Measurements from ENCODE around the gene PLXND1.

DNA sequence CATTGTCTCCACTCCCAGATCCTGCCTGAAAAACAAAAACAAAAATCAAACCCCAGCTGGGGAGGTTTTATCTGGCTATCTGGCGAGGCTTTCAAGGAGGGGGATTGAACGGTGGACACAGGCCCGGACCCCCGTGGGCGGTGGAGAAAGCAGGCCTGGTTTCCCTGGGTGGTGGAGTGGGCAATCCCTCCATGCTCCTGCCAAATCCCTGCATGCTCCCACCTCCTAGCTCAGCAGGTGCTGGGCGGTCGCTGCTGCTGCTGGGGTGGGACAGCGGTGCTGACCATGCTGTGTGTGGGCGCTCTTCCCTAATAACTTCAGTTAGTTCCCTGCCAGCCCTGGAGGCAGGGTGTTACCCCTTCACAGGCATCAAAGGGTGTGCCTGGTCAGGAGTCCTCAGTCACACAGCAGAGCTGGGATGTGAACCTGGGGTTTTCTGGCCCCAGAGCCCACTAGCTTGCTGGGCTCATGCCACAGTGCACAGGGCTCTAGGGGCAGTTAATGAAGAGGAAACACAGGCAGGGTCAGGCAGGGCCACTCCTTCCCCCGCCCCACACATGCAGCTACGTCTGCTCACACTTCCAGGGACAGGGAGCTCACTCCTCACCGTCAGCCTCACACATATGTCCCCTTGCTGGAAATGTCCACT lies 15.9 kb upstream of the PLXND1 start:
- TF ChIP-seq GATA2 (IDR thresholded peaks at IDR 0.05; ENCODE audit: low read depth, low read length) (peak; percentile 48), GATA3 (IDR thresholded peaks at IDR 0.05; ENCODE audit: low read depth, low read length) (no peak)
